Activated T-helper 2 cell treated with anti-CD3 and anti-CD28 coated beads, Interferon-gamma antibody, Interleukin-2, Interleukin-4, amounts not matched to agents 10 μg/mL and 5 μg/mL and 100 μg/mL, durations not matched to agents 14 hours and 24 hours and 36 hours (primary cell): ENCODE data around the gene CDH12. TPM values are rescaled to one million over a fixed set of nuclear protein-coding genes. Genes with fewer than 3 reads are reported as not detected.
"Not testable (repeated sequence)": the region's sequence is repeated elsewhere in the genome, so short reads cannot be mapped to it uniquely, and the experiment has no call there.

Experiments used
- DNase-seq: peaks from one replicate; pipeline ENCODE4 v3.0.0; 2021; ENCODE audit warnings: low spot score
- H3K27ac Mint-ChIP-seq: one replicate; pipeline ENCODE4 v1.8.0; 2021; ENCODE audit warnings: mixed read lengths
- H3K27me3 Mint-ChIP-seq: one replicate; pipeline ENCODE4 v1.8.0; 2021; ENCODE audit warnings: low read depth, mixed read lengths
- H3K36me3 Mint-ChIP-seq: one replicate; pipeline ENCODE4 v1.8.0; 2021; ENCODE audit warnings: low read depth, mixed read lengths
- H3K4me1 Mint-ChIP-seq: one replicate; pipeline ENCODE4 v1.8.0; 2021; ENCODE audit warnings: low read depth, mixed read lengths
- H3K4me3 Mint-ChIP-seq: one replicate; pipeline ENCODE4 v1.8.0; 2021; ENCODE audit warnings: low read depth, mild to moderate bottlenecking, moderate library complexity, mixed read lengths
- H3K9me3 Mint-ChIP-seq: one replicate; pipeline ENCODE4 v1.8.0; 2021; ENCODE audit warnings: mixed read lengths
- intact Hi-C: fragments of 100-400 bp; cut with micrococcal nuclease; formaldehyde crosslinking; loops from one replicate; pipeline ENCODE4 v1.15.1; 2023
- total RNA-seq: library from RNA; stranded (reverse); gene quantifications from 2 replicates; pipeline ENCODE4 v1.2.3, GENCODE V29; 2022

The CDH12 gene
- not detected in 2 replicates for total RNA-seq

- Mint-ChIP-seq H3K9me3 (peaks cover 24% of the 10 kb centered on the region), H3K27ac (no peak within 1 kb of the TSS), H3K4me3 (peak within 1 kb of the TSS; percentile 32), H3K36me3 (no peaks in the 10 kb centered on the region), H3K4me1 (no peaks in the 10 kb centered on the region), H3K27me3 (no peaks in the 10 kb centered on the region)
- intact Hi-C loops: no loop called here
- DNase-seq: no peak
These were observed at the start of gene CDH12 for GRCh38 chr5:22852807-22853660. TSS of gene CDH12 (minus strand) at chr5:22853344.

GRCh38 chr5:22901885-22902284, 48.7 kb upstream of the CDH12 start:
- Mint-ChIP-seq H3K27ac (no peak overlapping the region), H3K9me3 (peaks cover 16% of the 10 kb centered on the region), H3K27me3 (no peaks in the 10 kb centered on the region), H3K4me3 (no peak overlapping the region), H3K4me1 (no peaks in the 10 kb centered on the region), H3K36me3 (no peaks in the 10 kb centered on the region)
- DNase-seq: no peak
- intact Hi-C loops: no loop called here

GRCh38 chr5:22900801-22901310, 47.7 kb upstream of the CDH12 start:
- DNase-seq: no peak
- H3K4me3 Mint-ChIP-seq: no peak overlapping the region
- H3K36me3 Mint-ChIP-seq: no peaks in the 10 kb centered on the region
- H3K27ac Mint-ChIP-seq: no peak overlapping the region
- no peaks in the 10 kb centered on the region for H3K27me3 Mint-ChIP-seq
- no peaks in the 10 kb centered on the region for H3K4me1 Mint-ChIP-seq
- H3K9me3 Mint-ChIP-seq: peaks cover 22% of the 10 kb centered on the region
- intact Hi-C loops: no loop called here

GRCh38 chr5:22899341-22899740, 46.2 kb upstream of the CDH12 start:
- intact Hi-C loops: no loop called here
- H3K36me3 Mint-ChIP-seq: no peaks in the 10 kb centered on the region
- peaks cover 23% of the 10 kb centered on the region for H3K9me3 Mint-ChIP-seq
- H3K27me3 Mint-ChIP-seq: no peaks in the 10 kb centered on the region
- no peaks in the 10 kb centered on the region for H3K4me1 Mint-ChIP-seq
- no peak overlapping the region for H3K4me3 Mint-ChIP-seq
- DNase-seq: no peak
- no peak overlapping the region for H3K27ac Mint-ChIP-seq

- H3K36me3 Mint-ChIP-seq: no peaks in the 10 kb centered on the region
- H3K27ac Mint-ChIP-seq: no peak overlapping the region
- intact Hi-C loops: no loop called here
- H3K9me3 Mint-ChIP-seq: peaks cover 38% of the 10 kb centered on the region
- H3K4me3 Mint-ChIP-seq: no peak overlapping the region
- H3K27me3 Mint-ChIP-seq: no peaks in the 10 kb centered on the region
- DNase-seq: no peak
- no peaks in the 10 kb centered on the region for H3K4me1 Mint-ChIP-seq
These were observed 43.0 kb upstream of the CDH12 start for GRCh38 chr5:22896152-22896551.

GRCh38 chr5:22892441-22892840, 39.3 kb upstream of the CDH12 start:
- Mint-ChIP-seq H3K36me3 (no peaks in the 10 kb centered on the region), H3K27me3 (no peaks in the 10 kb centered on the region), H3K27ac (no peak overlapping the region), H3K4me3 (no peak overlapping the region), H3K4me1 (no peaks in the 10 kb centered on the region), H3K9me3 (peaks cover 42% of the 10 kb centered on the region)
- no peak for DNase-seq
- intact Hi-C loops: no loop called here

GRCh38 chr5:22889720-22890119, 36.6 kb upstream of the CDH12 start:
- no peak for DNase-seq
- Mint-ChIP-seq H3K4me1 (no peaks in the 10 kb centered on the region), H3K4me3 (no peak overlapping the region), H3K27ac (no peak overlapping the region), H3K9me3 (peaks cover 42% of the 10 kb centered on the region), H3K27me3 (no peaks in the 10 kb centered on the region), H3K36me3 (no peaks in the 10 kb centered on the region)
- intact Hi-C loops: no loop called here

GRCh38 chr5:22887566-22887965, 34.4 kb upstream of the CDH12 start:
- Mint-ChIP-seq H3K4me1 (no peaks in the 10 kb centered on the region), H3K36me3 (no peaks in the 10 kb centered on the region), H3K27me3 (no peaks in the 10 kb centered on the region), H3K9me3 (peaks cover 44% of the 10 kb centered on the region), H3K27ac (no peak overlapping the region), H3K4me3 (no peak overlapping the region)
- DNase-seq: no peak
- intact Hi-C loops: no loop called here

- H3K36me3 Mint-ChIP-seq, DNase-seq, intact Hi-C loops, H3K27ac Mint-ChIP-seq, H3K27me3 Mint-ChIP-seq, H3K4me1 Mint-ChIP-seq, H3K4me3 Mint-ChIP-seq: not testable (repeated sequence)
- H3K9me3 Mint-ChIP-seq: peaks cover 25% of the 10 kb centered on the region
These were observed 5.8 kb upstream of the CDH12 start for GRCh38 chr5:22858911-22859310.

GRCh38 chr5:22855824-22856223, 2.7 kb upstream of the CDH12 start:
- Mint-ChIP-seq H3K9me3 (peaks cover 18% of the 10 kb centered on the region), H3K4me1 (no peaks in the 10 kb centered on the region), H3K27ac (no peak overlapping the region), H3K36me3 (no peaks in the 10 kb centered on the region), H3K4me3 (no peak overlapping the region), H3K27me3 (no peaks in the 10 kb centered on the region)
- intact Hi-C loops: no loop called here
- DNase-seq: no peak

GRCh38 chr5:22850981-22851380, 2.2 kb downstream of the CDH12 start:
- Mint-ChIP-seq H3K4me1 (no peaks in the 10 kb centered on the region), H3K27me3 (no peaks in the 10 kb centered on the region), H3K9me3 (peaks cover 35% of the 10 kb centered on the region), H3K27ac (no peak overlapping the region), H3K36me3 (no peaks in the 10 kb centered on the region), H3K4me3 (no peak overlapping the region)
- no peak for DNase-seq
- intact Hi-C loops: no loop called here

- Mint-ChIP-seq H3K4me1 (no peaks in the 10 kb centered on the region), H3K27me3 (no peaks in the 10 kb centered on the region), H3K27ac (no peak overlapping the region), H3K36me3 (no peaks in the 10 kb centered on the region), H3K9me3 (peaks cover 40% of the 10 kb centered on the region), H3K4me3 (no peak overlapping the region)
- no peak for DNase-seq
- intact Hi-C loops: no loop called here
These were observed 6.5 kb downstream of the CDH12 start for GRCh38 chr5:22846693-22847092.

- H3K27me3 Mint-ChIP-seq: no peaks in the 10 kb centered on the region
- H3K9me3 Mint-ChIP-seq: peaks cover 52% of the 10 kb centered on the region
- no peak for DNase-seq
- no peaks in the 10 kb centered on the region for H3K36me3 Mint-ChIP-seq
- intact Hi-C loops: no loop called here
- no peak overlapping the region for H3K4me3 Mint-ChIP-seq
- no peaks in the 10 kb centered on the region for H3K4me1 Mint-ChIP-seq
- H3K27ac Mint-ChIP-seq: no peak overlapping the region
These were observed 8.5 kb downstream of the CDH12 start for GRCh38 chr5:22844636-22845035.
